Measurements from ENCODE around the gene SOST. TPM values are rescaled to one million over a fixed set of nuclear protein-coding genes. Genes with fewer than 3 reads are reported as not detected.
A peak's percentile ranks its signal among the peaks of the same experiment; 100 is the strongest.

SOST gene
- total RNA-seq, 1 donor from 2014 or later: not detected

GRCh38 chr17:43719578-43719977, 39.0 kb downstream of the SOST start:
- DNase-seq (ENCODE audit: low read depth): no peak
- no peak for TF ChIP-seq CTCF (conservative IDR thresholded peaks at IDR 0.05; ENCODE audit: low read depth, low read length)
- H3K4me3 ChIP-seq (ENCODE audit: low read depth, low read length): no peak overlapping the region

GRCh38 chr17:43718544-43718943, 40.0 kb downstream of the SOST start:
- DNase-seq (ENCODE audit: low read depth): no peak
- TF ChIP-seq CTCF (conservative IDR thresholded peaks at IDR 0.05; ENCODE audit: low read depth, low read length): no peak
- no peak overlapping the region for H3K4me3 ChIP-seq (ENCODE audit: low read depth, low read length)

GRCh38 chr17:43717913-43718312, 40.7 kb downstream of the SOST start:
- TF ChIP-seq CTCF (conservative IDR thresholded peaks at IDR 0.05; ENCODE audit: low read depth, low read length): no peak
- DNase-seq (ENCODE audit: low read depth): no peak
- no peak overlapping the region for H3K4me3 ChIP-seq (ENCODE audit: low read depth, low read length)

GRCh38 chr17:43714465-43715149, 44.0 kb downstream of the SOST start:
- TF ChIP-seq CTCF (conservative IDR thresholded peaks at IDR 0.05; ENCODE audit: low read depth, low read length): no peak
- H3K4me3 ChIP-seq (ENCODE audit: low read depth, low read length): no peak overlapping the region
- peak; percentile 64 for DNase-seq (ENCODE audit: low read depth)

GRCh38 chr17:43713494-43714162, 45.0 kb downstream of the SOST start:
- H3K4me3 ChIP-seq (ENCODE audit: low read depth, low read length): peak overlapping the region; percentile 55
- no peak for DNase-seq (ENCODE audit: low read depth)
- TF ChIP-seq CTCF (conservative IDR thresholded peaks at IDR 0.05; ENCODE audit: low read depth, low read length): no peak

- TF ChIP-seq CTCF (conservative IDR thresholded peaks at IDR 0.05; ENCODE audit: low read depth, low read length): no peak
- no peak overlapping the region for H3K4me3 ChIP-seq (ENCODE audit: low read depth, low read length)
- no peak for DNase-seq (ENCODE audit: low read depth)
Measured at GRCh38 chr17:43712397-43712796, 46.2 kb downstream of the SOST start.

- no peak for TF ChIP-seq CTCF (conservative IDR thresholded peaks at IDR 0.05; ENCODE audit: low read depth, low read length)
- DNase-seq (ENCODE audit: low read depth): no peak
- H3K4me3 ChIP-seq (ENCODE audit: low read depth, low read length): no peak overlapping the region
Measured at GRCh38 chr17:43710101-43710500, 48.5 kb downstream of the SOST start.
